ENCODE results near the gene RAP1B.

GRCh38 chr12:68617160-68617926, 6.6 kb downstream of the RAP1B start:
- no peak for TF ChIP-seq ZNF292 (CRISPR knock-in tag; IDR thresholded peaks at IDR 0.05; ENCODE audit: borderline replicate concordance, low read depth)
- TF ChIP-seq ZNF747 (CRISPR knock-in tag; IDR thresholded peaks at IDR 0.05; ENCODE audit: borderline replicate concordance), result no peak
- TF ChIP-seq SNRNP70 (IDR thresholded peaks at IDR 0.05; ENCODE audit: low read depth, low read length), result no peak
- no peak for TF ChIP-seq RELA (CRISPR knock-in tag; IDR thresholded peaks at IDR 0.05)
- TF ChIP-seq BHLHE40 (IDR thresholded peaks at IDR 0.05; ENCODE audit: low read length), result no peak
- no peak for TF ChIP-seq CTCF (CRISPR knock-in tag; IDR thresholded peaks at IDR 0.05)
- no peak for TF ChIP-seq PHF20 (CRISPR knock-in tag; IDR thresholded peaks at IDR 0.05)
- no peak for TF ChIP-seq MAX (IDR thresholded peaks at IDR 0.05)
- TF ChIP-seq CEBPB (IDR thresholded peaks at IDR 0.05; ENCODE audit: borderline replicate concordance, low read depth, low read length), result no peak

Data from HepG2 (cell line).